Measurements from ENCODE around the gene PRKACB. TPM values are rescaled to one million over a fixed set of nuclear protein-coding genes. Genes with fewer than 3 reads are reported as not detected.

Gene PRKACB
- total RNA-seq, 4 donors from 2014 or later = 37.4 to 57.7 (median 50.9) TPM

DNA sequence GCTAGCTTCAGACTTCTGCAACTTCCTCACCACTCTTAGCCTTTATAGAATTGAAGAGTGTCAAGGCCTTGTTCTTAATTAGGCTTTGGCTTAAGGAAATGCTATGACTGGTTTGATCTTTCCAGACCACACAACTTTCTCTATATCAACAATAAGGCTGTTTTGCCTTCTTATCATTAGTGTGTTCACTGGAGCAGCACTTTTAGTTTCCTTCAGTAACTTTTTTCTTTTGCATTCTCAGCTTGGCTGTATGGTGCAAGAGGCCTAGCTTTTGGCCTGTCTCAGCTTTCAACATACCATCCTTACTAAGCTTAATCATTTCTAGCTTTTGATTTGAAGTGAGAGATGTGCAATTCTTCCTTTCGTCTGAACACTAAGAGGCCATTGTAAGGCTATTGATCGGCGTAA lies 8.6 kb downstream of the PRKACB start:
- no peaks in the 10 kb centered on the region for H3K4me1 ChIP-seq
- no peaks in the 10 kb centered on the region for H3K27me3 ChIP-seq
- H3K27ac ChIP-seq = no peak overlapping the region
- 100% methylated on average over 2 of the region's 3 CpGs; no CpG with 5 or more reads in 1 of the 2 donors for WGBS, 2 donors (ENCODE audit: low coverage in 1 of 2)
- no peak overlapping the region for H3K4me3 ChIP-seq
- no peak for TF ChIP-seq POLR2A (IDR thresholded peaks at IDR 0.05)
- TF ChIP-seq, protein P1, sequence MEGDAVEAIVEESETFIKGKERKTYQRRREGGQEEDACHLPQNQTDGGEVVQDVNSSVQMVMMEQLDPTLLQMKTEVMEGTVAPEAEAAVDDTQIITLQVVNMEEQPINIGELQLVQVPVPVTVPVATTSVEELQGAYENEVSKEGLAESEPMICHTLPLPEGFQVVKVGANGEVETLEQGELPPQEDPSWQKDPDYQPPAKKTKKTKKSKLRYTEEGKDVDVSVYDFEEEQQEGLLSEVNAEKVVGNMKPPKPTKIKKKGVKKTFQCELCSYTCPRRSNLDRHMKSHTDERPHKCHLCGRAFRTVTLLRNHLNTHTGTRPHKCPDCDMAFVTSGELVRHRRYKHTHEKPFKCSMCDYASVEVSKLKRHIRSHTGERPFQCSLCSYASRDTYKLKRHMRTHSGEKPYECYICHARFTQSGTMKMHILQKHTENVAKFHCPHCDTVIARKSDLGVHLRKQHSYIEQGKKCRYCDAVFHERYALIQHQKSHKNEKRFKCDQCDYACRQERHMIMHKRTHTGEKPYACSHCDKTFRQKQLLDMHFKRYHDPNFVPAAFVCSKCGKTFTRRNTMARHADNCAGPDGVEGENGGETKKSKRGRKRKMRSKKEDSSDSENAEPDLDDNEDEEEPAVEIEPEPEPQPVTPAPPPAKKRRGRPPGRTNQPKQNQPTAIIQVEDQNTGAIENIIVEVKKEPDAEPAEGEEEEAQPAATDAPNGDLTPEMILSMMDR (IDR thresholded peaks at IDR 0.05) = no peak
- no peak for TF ChIP-seq EP300 (IDR thresholded peaks at IDR 0.05)
- no peak for TF ChIP-seq POLR2AphosphoS5 (IDR thresholded peaks at IDR 0.05)
- no peaks in the 10 kb centered on the region for H3K9me3 ChIP-seq
- no peak for ATAC-seq
- no peaks in the 10 kb centered on the region for H3K36me3 ChIP-seq

GRCh38 chr1:84155517-84155916 lies 11.4 kb downstream of the PRKACB start:
- no peaks in the 10 kb centered on the region for H3K4me1 ChIP-seq
- TF ChIP-seq POLR2A (IDR thresholded peaks at IDR 0.05) = no peak
- no peaks in the 10 kb centered on the region for H3K36me3 ChIP-seq
- no peak for ATAC-seq
- no peak overlapping the region for H3K27ac ChIP-seq
- no peaks in the 10 kb centered on the region for H3K9me3 ChIP-seq
- no peaks in the 10 kb centered on the region for H3K27me3 ChIP-seq
- WGBS, 2 donors (ENCODE audit: low coverage in 1 of 2) = 87% methylated on average over 3 of the region's 3 CpGs
- no peak overlapping the region for H3K4me3 ChIP-seq

- no peaks in the 10 kb centered on the region for H3K4me1 ChIP-seq
- H3K4me3 ChIP-seq = no peak overlapping the region
- TF ChIP-seq POLR2AphosphoS5 (IDR thresholded peaks at IDR 0.05) (no peak), EP300 (IDR thresholded peaks at IDR 0.05) (no peak)
- no peaks in the 10 kb centered on the region for H3K27me3 ChIP-seq
- no peak for ATAC-seq
- H3K9me3 ChIP-seq = no peaks in the 10 kb centered on the region
- WGBS, 2 donors (ENCODE audit: low coverage in 1 of 2) = 0 to 49% methylated on average over 1 to 2 of the region's 2 CpGs
- no peaks in the 10 kb centered on the region for H3K36me3 ChIP-seq
- H3K27ac ChIP-seq = no peak overlapping the region
Measured at GRCh38 chr1:84156210-84156621, 12.1 kb downstream of the PRKACB start.

GRCh38 chr1:84159533-84160240 lies 15.6 kb downstream of the PRKACB start:
- Histone ChIP-seq H3K36me3 (no peaks in the 10 kb centered on the region), H3K4me1 (peaks cover 0 to 6% (median 0%) of the 10 kb centered on the region in 3 donors), H3K27ac (no peak overlapping the region), H3K27me3 (no peaks in the 10 kb centered on the region), H3K4me3 (no peak overlapping the region), H3K9me3 (no peaks in the 10 kb centered on the region)
- no peak for ATAC-seq
- WGBS, 2 donors (ENCODE audit: low coverage in 1 of 2) = 78 to 90% methylated on average over 5 of the region's 5 CpGs
- TF ChIP-seq, protein P1 (IDR thresholded peaks at IDR 0.05) = no peak
- no peak for TF ChIP-seq POLR2A (IDR thresholded peaks at IDR 0.05)
- TF ChIP-seq POLR2AphosphoS5 (IDR thresholded peaks at IDR 0.05) = no peak
- no peak for TF ChIP-seq EP300 (IDR thresholded peaks at IDR 0.05)

GRCh38 chr1:84162295-84162694 lies 18.2 kb downstream of the PRKACB start:
- ATAC-seq = no peak
- peaks cover 0 to 14% (median 0%) of the 10 kb centered on the region in 3 donors for H3K4me1 ChIP-seq
- H3K9me3 ChIP-seq = no peaks in the 10 kb centered on the region
- H3K27ac ChIP-seq = no peak overlapping the region
- WGBS, 2 donors (ENCODE audit: low coverage in 1 of 2) = 92 to 100% methylated on average over 1 to 2 of the region's 2 CpGs
- H3K27me3 ChIP-seq = no peaks in the 10 kb centered on the region
- no peak overlapping the region for H3K4me3 ChIP-seq
- no peaks in the 10 kb centered on the region for H3K36me3 ChIP-seq
- no peak for TF ChIP-seq POLR2A (IDR thresholded peaks at IDR 0.05)
- no peak for TF ChIP-seq EP300 (IDR thresholded peaks at IDR 0.05)
- TF ChIP-seq, protein P1 (IDR thresholded peaks at IDR 0.05) = no peak
- TF ChIP-seq POLR2AphosphoS5 (IDR thresholded peaks at IDR 0.05) = no peak

Data from gastroesophageal sphincter (tissue), 4 donors.